ENCODE data around the gene CCL19. TPM values are rescaled to one million over a fixed set of nuclear protein-coding genes. Genes with fewer than 3 reads are reported as not detected.

The CCL19 gene
- polyA plus RNA-seq, 1 of the 3 experiments (the other 2 are of a cell fraction): not detected

DNA sequence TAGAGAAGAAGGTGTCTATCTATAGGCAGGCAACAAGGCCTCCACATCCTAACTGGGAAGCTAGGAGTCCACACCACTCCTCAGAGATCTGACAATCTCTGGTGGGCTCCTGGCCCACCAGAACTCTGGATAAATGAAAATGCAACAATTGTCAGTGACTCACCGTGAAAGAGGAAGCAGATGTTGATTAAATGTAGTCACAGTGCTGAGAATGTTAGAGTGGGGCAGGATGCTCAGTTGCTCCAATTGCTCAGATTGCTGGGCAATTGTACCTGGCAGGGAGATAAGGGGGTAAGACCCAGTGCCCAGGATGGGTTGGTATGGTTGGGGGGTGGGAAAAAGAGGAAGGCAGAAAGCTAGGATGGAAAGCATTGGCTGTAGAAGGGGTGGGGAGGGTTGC lies 4.3 kb downstream of the CCL19 start:
- Histone ChIP-seq H3K4me1 (ENCODE audit: control insufficient read depth in 1 of 2, insufficient read depth in 2 of 2, low read depth in 1 of 2, low read length in 1 of 2) (no peaks in the 10 kb centered on the region; a peak in 1 of 4 replicates), H3K4me2 (no peak overlapping the region), H3K9me3 (no peaks in the 10 kb centered on the region), H3K4me3 (ENCODE audit: low read depth in 2 of 2, low read length in 1 of 2) (no peak overlapping the region), H3K79me2 (ENCODE audit: insufficient read depth) (no peaks in the 10 kb centered on the region), H3K36me3 (replicated peaks in 1 of 2; ENCODE audit: control insufficient read depth in 1 of 2, insufficient read depth in 2 of 2, low read length in 1 of 2) (no peaks in the 10 kb centered on the region), H2AFZ (ENCODE audit: low read depth) (no peak overlapping the region), H3K9ac (no peak overlapping the region), H4K20me1 (ENCODE audit: insufficient read depth) (no peaks in the 10 kb centered on the region), H3K9me2 (no peaks in the 10 kb centered on the region), H3F3A (replicated peaks; ENCODE audit: insufficient read depth) (no peaks in the 10 kb centered on the region), H3K27ac (ENCODE audit: low read depth in 2 of 2, low read length in 1 of 2) (no peak overlapping the region), H3K27me3 (ENCODE audit: insufficient read depth) (no peaks in the 10 kb centered on the region)
- DNase-seq: no peak
- ChIA-PET CTCF (interaction anchor here (0.9 to 5.1 kb wide), 4 partner anchors 11 to 40 kb away, joined by 3 to 43 read pairs (median 4); no protein-coding TSS in a partner anchor), POLR2A (interaction anchor here (0.7 kb wide), 1 partner anchor 14 kb away, joined by 3 read pairs; no protein-coding TSS in a partner anchor)
- WGBS (ENCODE audit: low lambda C conversion rate): 45% methylated on average over 1 of the region's 1 CpG
- TF ChIP-seq, protein P1, sequence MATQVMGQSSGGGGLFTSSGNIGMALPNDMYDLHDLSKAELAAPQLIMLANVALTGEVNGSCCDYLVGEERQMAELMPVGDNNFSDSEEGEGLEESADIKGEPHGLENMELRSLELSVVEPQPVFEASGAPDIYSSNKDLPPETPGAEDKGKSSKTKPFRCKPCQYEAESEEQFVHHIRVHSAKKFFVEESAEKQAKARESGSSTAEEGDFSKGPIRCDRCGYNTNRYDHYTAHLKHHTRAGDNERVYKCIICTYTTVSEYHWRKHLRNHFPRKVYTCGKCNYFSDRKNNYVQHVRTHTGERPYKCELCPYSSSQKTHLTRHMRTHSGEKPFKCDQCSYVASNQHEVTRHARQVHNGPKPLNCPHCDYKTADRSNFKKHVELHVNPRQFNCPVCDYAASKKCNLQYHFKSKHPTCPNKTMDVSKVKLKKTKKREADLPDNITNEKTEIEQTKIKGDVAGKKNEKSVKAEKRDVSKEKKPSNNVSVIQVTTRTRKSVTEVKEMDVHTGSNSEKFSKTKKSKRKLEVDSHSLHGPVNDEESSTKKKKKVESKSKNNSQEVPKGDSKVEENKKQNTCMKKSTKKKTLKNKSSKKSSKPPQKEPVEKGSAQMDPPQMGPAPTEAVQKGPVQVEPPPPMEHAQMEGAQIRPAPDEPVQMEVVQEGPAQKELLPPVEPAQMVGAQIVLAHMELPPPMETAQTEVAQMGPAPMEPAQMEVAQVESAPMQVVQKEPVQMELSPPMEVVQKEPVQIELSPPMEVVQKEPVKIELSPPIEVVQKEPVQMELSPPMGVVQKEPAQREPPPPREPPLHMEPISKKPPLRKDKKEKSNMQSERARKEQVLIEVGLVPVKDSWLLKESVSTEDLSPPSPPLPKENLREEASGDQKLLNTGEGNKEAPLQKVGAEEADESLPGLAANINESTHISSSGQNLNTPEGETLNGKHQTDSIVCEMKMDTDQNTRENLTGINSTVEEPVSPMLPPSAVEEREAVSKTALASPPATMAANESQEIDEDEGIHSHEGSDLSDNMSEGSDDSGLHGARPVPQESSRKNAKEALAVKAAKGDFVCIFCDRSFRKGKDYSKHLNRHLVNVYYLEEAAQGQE (IDR thresholded peaks at IDR 0.05; ENCODE audit: low read depth, low read length): no peak
- no peak for TF ChIP-seq RXRA (IDR thresholded peaks at IDR 0.05; ENCODE audit: borderline replicate concordance, low read depth)
- no peak for TF ChIP-seq FOSL2 (IDR thresholded peaks at IDR 0.05; ENCODE audit: borderline replicate concordance, low read depth)
- TF ChIP-seq SIN3A (IDR thresholded peaks at IDR 0.05; ENCODE audit: borderline replicate concordance, low read depth, low read length): no peak
- no peak for TF ChIP-seq RFX5 (IDR thresholded peaks at IDR 0.05; ENCODE audit: low read length)
- no peak for TF ChIP-seq RCOR1 (IDR thresholded peaks at IDR 0.05; ENCODE audit: low read length)
- TF ChIP-seq EZH2phosphoT487 (IDR thresholded peaks at IDR 0.05; ENCODE audit: borderline replicate concordance, low read depth): no peak
- TF ChIP-seq MXI1 (IDR thresholded peaks at IDR 0.05; ENCODE audit: low read depth, low read length): no peak
- no peak for TF ChIP-seq FOXJ3 (CRISPR knock-in tag; IDR thresholded peaks at IDR 0.05)
- no peak for TF ChIP-seq USF2 (IDR thresholded peaks at IDR 0.05; ENCODE audit: borderline replicate concordance, low read depth, low read length)

- Histone ChIP-seq H3K27me3 (ENCODE audit: insufficient read depth) (no peaks in the 10 kb centered on the region), H3K9ac (no peak overlapping the region), H3K36me3 (replicated peaks in 1 of 2; ENCODE audit: control insufficient read depth in 1 of 2, insufficient read depth in 2 of 2, low read length in 1 of 2) (no peaks in the 10 kb centered on the region), H3K4me1 (ENCODE audit: control insufficient read depth in 1 of 2, insufficient read depth in 2 of 2, low read depth in 1 of 2, low read length in 1 of 2) (no peaks in the 10 kb centered on the region; a peak in 1 of 4 replicates), H3K9me2 (no peaks in the 10 kb centered on the region), H4K20me1 (ENCODE audit: insufficient read depth) (no peaks in the 10 kb centered on the region), H3K4me2 (no peak overlapping the region), H3K9me3 (no peaks in the 10 kb centered on the region), H3F3A (replicated peaks; ENCODE audit: insufficient read depth) (no peaks in the 10 kb centered on the region), H3K79me2 (ENCODE audit: insufficient read depth) (no peaks in the 10 kb centered on the region), H3K4me3 (ENCODE audit: low read depth in 2 of 2, low read length in 1 of 2) (no peak overlapping the region), H2AFZ (ENCODE audit: low read depth) (no peak overlapping the region), H3K27ac (ENCODE audit: low read depth in 2 of 2, low read length in 1 of 2) (no peak overlapping the region)
- DNase-seq: no peak
- POLR2A ChIA-PET: interaction anchor here (0.7 kb wide), 1 partner anchor 14 kb away, joined by 3 read pairs; no protein-coding TSS in a partner anchor
- 89% methylated on average over 5 of the region's 5 CpGs for WGBS (ENCODE audit: low lambda C conversion rate)
- TF ChIP-seq JUND (IDR thresholded peaks at IDR 0.05) (no peak), FOXJ3 (CRISPR knock-in tag; IDR thresholded peaks at IDR 0.05) (no peak), EP300 (IDR thresholded peaks at IDR 0.05; ENCODE audit: borderline replicate concordance in 1 of 2, low read depth in 1 of 2, low read length in 1 of 2) (no peak), RCOR1 (IDR thresholded peaks at IDR 0.05; ENCODE audit: low read length) (no peak), GABPA (IDR thresholded peaks at IDR 0.05; ENCODE audit: low read depth) (no peak), NFIC (IDR thresholded peaks at IDR 0.05; ENCODE audit: borderline replicate concordance) (no peak), EZH2phosphoT487 (IDR thresholded peaks at IDR 0.05; ENCODE audit: borderline replicate concordance, low read depth) (no peak), RFX5 (IDR thresholded peaks at IDR 0.05; ENCODE audit: low read length) (no peak), SMC3 (IDR thresholded peaks at IDR 0.05; ENCODE audit: low read depth, low read length) (no peak), SIN3A (IDR thresholded peaks at IDR 0.05; ENCODE audit: borderline replicate concordance, low read depth, low read length) (no peak), MAX (IDR thresholded peaks at IDR 0.05; ENCODE audit: low read depth) (no peak)
- TF ChIP-seq, protein P2, sequence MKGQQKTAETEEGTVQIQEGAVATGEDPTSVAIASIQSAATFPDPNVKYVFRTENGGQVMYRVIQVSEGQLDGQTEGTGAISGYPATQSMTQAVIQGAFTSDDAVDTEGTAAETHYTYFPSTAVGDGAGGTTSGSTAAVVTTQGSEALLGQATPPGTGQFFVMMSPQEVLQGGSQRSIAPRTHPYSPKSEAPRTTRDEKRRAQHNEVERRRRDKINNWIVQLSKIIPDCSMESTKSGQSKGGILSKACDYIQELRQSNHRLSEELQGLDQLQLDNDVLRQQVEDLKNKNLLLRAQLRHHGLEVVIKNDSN (IDR thresholded peaks at IDR 0.05; ENCODE audit: borderline replicate concordance, low read depth): no peak
- CTCF ChIA-PET: interaction anchor here (0.9 to 5.1 kb wide), 5 partner anchors 11 to 185 kb away, joined by 3 to 43 read pairs (median 4); no protein-coding TSS in a partner anchor
These were observed 4.8 kb downstream of the CCL19 start for GRCh38 chr9:34686231-34686630.

Measured in SK-N-SH (cell line).